Esophagus muscularis mucosa (tissue), 4 donors: ENCODE results near the gene FBN1.

Experiments used
- EP300 ChIP-seq: sonication (generic); formaldehyde crosslinking; IDR thresholded peaks from one replicate; pipeline ENCODE4 v1.6.1; 2017; ENCODE audit warnings: antibody characterized with exemption
- POLR2A ChIP-seq: fragments of 450-650 bp; IDR thresholded peaks from one replicate; pipeline ENCODE4 v1.6.1; 2017; ENCODE audit warnings: antibody characterized with exemption, moderate library complexity, mild to moderate bottlenecking, low read depth
- POLR2AphosphoS5 ChIP-seq, 2 donors: sonication (generic); formaldehyde crosslinking; IDR thresholded peaks; one replicate each; pipeline ENCODE4 v1.6.1; 2017; ENCODE audit warnings: antibody characterized with exemption in 2 of 2
- TF ChIP-seq, protein P1 (sequence below), 3 experiments: fragments of 200-600 bp in 2 of 3; fragments of 450-650 bp in 1 of 3; sonication (generic) in 2 of 3; IDR thresholded peaks; one replicate each; pipeline ENCODE4 v1.5.1; 2017 to 2019; ENCODE audit warnings: antibody characterized with exemption in 3 of 3, mild to moderate bottlenecking in 2 of 3, moderate library complexity in 1 of 3

DNA sequence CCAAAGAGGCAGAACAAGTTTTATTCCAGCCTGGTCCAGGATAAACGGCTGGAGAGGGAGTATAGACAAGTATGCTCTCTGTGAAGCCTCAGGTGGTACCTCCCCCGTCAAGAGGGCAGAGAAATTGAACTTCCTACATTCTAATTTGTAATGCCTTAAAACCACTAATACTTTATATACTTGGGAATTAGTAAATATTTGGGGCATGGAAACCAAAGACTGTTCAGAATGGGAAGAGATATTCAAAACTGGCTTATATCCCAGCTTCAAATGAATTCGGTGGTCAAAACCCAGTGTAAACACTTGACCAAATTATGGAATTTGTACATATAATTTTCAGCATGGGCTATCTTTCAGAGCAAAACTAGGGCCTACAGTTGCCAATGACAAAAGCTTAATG lies 122.6 kb downstream of the FBN1 start:
- no peak for TF ChIP-seq EP300
- TF ChIP-seq, protein P1, sequence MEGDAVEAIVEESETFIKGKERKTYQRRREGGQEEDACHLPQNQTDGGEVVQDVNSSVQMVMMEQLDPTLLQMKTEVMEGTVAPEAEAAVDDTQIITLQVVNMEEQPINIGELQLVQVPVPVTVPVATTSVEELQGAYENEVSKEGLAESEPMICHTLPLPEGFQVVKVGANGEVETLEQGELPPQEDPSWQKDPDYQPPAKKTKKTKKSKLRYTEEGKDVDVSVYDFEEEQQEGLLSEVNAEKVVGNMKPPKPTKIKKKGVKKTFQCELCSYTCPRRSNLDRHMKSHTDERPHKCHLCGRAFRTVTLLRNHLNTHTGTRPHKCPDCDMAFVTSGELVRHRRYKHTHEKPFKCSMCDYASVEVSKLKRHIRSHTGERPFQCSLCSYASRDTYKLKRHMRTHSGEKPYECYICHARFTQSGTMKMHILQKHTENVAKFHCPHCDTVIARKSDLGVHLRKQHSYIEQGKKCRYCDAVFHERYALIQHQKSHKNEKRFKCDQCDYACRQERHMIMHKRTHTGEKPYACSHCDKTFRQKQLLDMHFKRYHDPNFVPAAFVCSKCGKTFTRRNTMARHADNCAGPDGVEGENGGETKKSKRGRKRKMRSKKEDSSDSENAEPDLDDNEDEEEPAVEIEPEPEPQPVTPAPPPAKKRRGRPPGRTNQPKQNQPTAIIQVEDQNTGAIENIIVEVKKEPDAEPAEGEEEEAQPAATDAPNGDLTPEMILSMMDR (IDR thresholded peaks at IDR 0.05), result no peak
- no peak for TF ChIP-seq POLR2A
- TF ChIP-seq POLR2AphosphoS5 (IDR thresholded peaks at IDR 0.05), result no peak
